Measurements from ENCODE around the gene IL1RN.
"Not testable (repeated sequence)": the region's sequence is repeated elsewhere in the genome, so short reads cannot be mapped to it uniquely, and the experiment has no call there.

IL1RN gene, protein sequence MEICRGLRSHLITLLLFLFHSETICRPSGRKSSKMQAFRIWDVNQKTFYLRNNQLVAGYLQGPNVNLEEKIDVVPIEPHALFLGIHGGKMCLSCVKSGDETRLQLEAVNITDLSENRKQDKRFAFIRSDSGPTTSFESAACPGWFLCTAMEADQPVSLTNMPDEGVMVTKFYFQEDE

DNA sequence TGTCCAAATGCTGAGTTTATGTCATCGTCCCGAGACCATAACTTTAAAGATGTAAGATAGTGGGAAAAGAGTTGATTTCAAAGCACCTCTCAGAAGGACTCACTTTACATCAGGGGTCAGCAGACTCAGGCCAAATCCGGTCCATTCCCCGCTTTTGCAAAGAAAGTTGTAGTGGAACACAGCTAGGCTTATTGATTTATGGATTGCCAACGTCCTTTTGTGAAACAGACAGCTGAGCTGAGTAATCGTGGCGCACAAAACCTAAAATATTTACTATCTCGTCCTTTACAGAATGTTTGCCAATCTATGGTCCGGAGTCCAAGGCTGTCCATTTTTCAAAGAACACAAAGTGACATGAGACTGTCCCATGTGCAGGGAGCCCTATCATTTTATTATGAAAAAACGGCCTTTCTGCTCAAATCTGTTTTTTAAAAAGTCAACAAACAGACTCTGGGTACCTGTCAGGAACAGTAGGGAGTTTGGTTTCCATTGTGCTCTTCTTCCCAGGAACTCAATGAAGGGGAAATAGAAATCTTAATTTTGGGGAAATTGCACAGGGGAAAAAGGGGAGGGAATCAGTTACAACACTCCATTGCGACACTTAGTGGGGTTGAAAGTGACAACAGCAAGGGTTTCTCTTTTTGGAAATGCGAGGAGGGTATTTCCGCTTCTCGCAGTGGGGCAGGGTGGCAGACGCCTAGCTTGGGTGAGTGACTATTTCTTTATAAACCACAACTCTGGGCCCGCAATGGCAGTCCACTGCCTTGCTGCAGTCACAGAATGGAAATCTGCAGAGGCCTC lies at the start of gene IL1RN:
TSS of gene IL1RN (plus strand) at position 754 of the 801 bp plus-strand sequence. CDS start at position 781, 27 bp downstream.
- no peak for DNase-seq

GRCh38 chr2:113077921-113078320 lies 49.5 kb upstream of the IL1RN start:
- no peak for DNase-seq

- no peak for DNase-seq
These were observed 49.0 kb upstream of the IL1RN start for GRCh38 chr2:113078350-113078839.

- DNase-seq = no peak
These were observed 48.3 kb upstream of the IL1RN start for GRCh38 chr2:113079131-113079530.

DNA sequence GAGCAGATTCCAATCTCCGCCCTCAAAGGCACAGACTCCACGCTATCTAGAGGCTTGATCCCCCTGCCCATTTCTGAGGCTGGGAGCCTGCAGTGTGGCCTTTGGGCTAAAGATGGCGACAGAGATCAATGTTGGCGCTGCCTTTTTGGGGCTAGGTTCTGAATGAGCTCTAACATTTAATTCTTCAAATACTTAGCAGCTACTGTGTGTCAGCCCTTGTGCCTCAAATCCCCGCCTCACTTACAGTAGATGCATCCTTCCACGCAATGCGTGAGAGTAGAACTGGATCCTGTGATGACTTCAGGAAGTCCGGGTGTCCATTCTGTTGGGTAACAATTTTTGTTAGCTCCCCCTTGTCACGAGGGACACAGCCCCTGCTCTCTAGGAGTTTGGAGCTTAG lies 47.3 kb upstream of the IL1RN start:
- DNase-seq = no peak

DNA sequence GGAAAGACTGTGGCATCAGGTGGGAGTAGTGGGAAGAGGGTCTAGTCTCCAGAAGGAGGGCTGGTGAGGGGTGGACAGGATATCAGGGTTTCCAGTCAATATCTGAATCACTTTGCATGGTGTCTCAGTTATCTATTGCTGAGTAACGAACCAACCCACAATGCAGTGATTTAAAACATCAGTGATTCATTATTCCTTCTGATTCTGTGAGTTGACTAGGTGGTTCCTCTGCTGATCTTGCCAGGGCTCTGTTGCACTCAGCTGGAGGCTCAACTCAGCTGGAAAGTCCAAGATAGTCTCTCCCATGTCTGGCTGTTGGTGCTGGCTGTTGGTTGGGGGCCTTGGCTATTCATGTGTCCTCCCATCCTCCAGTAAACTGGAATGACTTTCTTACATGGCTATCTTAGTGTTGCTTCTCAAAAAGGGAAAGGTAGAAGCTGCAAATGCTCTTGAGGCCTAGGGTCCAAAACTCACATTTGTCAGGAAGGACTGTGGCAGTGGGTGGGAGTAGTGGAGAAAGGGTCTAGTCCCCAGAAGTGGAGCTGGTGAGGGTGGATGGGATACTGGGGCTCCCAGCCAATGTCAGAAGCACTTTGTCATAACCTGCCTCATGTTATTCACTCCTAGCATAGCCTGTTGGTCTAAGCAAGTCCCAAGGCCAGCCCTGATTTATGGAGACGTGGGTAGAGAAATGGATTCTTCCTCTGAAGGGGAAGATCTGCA lies 45.7 kb upstream of the IL1RN start:
- DNase-seq = no peak

GRCh38 chr2:113083296-113083695 lies 44.1 kb upstream of the IL1RN start:
- no peak for DNase-seq

DNA sequence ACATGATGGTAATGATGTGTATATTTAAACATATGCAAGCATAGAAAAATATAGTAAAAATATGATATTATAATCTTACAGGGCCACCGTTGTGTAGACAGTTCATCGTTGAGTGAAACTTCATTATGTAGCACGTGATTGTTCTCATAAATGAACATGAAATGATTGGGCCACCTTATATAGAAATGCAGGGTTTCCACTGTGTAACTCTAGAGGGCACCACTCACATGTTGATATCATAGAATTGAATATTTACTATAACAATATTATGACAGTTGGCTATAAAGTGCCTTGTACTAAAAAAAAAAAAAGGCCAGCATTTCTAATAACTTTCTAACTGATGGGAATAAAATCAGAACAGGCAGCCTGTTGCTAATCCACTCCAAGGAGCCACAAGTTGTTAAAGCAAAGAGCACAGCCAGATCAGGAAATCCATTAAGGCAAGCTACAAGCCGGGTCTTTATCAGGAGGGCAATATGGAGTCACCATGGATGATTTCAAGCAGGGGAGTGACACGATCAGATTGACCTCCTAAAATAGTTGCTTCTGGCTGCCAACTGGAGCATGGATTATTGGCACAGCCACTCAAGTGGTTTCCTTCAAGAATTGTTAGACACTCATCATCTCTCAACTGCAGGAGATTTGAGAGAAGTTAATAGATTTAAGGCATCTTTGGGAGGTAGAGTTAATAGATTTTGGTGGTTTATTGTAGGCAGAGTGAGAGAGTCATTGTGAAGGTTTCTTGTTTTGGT lies 43.0 kb upstream of the IL1RN start:
- no peak for DNase-seq

DNA sequence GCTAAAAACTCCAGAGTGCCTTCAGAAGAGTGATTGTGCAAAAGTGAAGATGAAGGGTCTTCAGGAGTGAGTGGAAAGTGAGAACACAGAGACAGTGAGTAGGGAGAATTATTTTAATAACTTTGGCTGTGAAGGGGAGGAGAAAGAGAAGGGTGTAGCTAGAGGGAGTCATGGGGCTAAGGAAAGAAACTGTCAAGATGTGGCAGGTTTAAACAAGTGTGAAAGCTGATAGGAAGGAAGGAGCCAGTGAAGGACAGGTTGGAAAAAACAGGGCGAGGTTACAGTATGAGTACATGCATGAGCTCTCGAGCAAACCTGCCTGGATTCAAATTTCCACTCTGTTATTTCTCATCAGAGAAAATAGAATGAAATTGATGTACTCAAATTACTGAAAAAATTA lies 41.9 kb upstream of the IL1RN start:
- no peak for DNase-seq

- no peak for DNase-seq
These were observed 39.0 kb upstream of the IL1RN start for GRCh38 chr2:113088213-113088992.

- no peak for DNase-seq
These were observed 37.5 kb upstream of the IL1RN start for GRCh38 chr2:113089916-113090315.

DNA sequence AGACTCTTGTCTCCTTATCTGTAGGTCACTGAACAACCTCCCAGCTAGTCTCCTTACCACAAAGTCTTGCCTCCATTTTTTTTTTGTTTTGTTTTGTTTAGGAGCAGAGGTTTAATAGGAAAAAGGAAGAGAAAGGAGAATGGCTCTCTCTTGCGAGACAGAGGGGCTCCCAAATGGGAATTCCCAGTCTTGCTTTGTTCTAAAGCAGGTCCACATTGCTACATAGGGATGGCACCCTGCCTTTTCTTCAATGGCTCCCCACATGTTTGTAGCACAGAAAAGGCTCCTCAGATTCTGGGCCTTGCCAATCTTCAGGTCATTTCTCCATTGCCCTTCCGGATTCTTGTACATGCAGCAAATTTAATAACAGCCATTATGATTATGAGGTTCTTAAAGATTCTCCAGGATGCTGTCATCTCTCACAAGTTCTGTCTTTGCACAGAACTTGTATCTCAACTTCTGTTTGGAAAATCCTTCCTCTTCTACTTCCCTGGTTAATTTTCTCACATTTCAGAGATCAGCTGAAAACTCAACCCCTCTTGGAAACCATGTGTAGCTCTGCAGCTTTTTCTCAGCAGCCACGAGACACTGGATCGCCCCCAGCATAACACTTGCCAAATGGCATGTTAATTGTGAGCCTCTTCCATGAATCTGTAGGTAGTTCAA lies 36.0 kb upstream of the IL1RN start:
- no peak for DNase-seq

GRCh38 chr2:113092864-113093612 lies 34.4 kb upstream of the IL1RN start:
- DNase-seq = no peak

DNA sequence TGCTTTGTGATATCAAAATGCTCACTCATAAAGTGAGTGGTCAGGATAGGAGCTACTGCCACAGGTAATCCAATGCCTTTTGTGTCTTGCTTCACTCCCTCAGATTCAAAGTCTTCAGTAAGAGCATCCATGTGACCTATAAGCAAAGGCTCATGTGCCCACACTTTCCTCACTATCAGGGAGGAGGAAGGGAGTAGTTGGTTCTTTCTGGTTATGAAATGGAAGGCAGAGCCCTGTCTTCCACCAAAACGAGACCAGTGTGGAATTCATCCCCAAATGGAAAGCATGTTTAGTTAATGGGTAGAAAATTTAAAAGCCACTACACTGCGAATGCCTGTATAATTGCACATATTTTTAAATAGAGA lies 33.8 kb upstream of the IL1RN start:
- DNase-seq = no peak

GRCh38 chr2:113096306-113096705 lies 31.1 kb upstream of the IL1RN start:
- DNase-seq = not testable (repeated sequence)

GRCh38 chr2:113096842-113097618 lies 30.4 kb upstream of the IL1RN start:
- DNase-seq = not testable (repeated sequence)

GRCh38 chr2:113098041-113098440 lies 29.4 kb upstream of the IL1RN start:
- DNase-seq = no peak

DNA sequence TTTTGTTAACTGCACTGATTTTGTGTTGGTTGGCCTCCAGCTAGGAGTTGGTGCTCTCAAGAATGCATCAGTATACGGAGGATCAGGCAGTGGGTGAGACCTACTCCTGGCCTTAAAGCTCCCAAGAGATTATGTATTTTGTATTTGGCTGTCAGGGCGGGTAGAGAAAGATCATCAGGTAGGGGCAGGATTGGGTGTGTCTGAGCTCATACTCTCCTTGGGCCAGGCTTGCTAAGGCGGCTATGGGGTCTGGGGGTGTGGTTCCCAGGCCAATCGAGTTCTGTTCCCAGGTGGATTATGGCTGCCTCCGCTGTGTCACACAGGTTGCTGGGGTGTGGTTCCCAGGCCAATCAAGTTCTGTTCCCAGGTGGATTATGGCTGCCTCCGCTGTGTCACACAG lies 28.9 kb upstream of the IL1RN start:
- DNase-seq = no peak

DNA sequence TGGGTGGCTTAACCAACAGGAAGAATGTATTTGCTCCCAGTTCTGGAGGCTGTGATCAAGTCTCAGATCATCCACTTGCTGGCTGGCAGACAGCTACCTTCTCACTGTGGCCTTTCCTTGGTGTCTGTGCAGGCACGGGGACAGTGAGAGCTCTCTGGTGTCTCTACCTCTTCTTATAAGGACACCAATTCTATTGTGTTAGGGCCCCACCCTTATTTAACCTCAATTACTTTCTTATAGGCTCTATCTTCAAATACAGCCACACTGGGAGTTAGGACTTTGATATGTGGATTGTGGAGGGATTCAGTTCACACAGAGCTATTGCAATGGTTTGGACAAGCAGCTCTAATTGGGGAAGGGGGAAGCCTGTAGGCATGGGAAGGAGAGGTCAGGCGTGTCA lies 25.3 kb upstream of the IL1RN start:
- no peak for DNase-seq

GRCh38 chr2:113103277-113103676 lies 24.1 kb upstream of the IL1RN start:
- DNase-seq = no peak
